Neuronal stem cell (in vitro differentiated cells): ENCODE measurements around the gene EEF1AKMT1.
"Not testable (repeated sequence)": the region's sequence is repeated elsewhere in the genome, so short reads cannot be mapped to it uniquely, and the experiment has no call there.

Source experiments
- DNase-seq: peaks from one replicate; pipeline ENCODE4 v3.0.0-alpha.2; 2013; ENCODE audit warnings: low spot score
- H2AFZ ChIP-seq: one replicate; pipeline ENCODE4 v1.6.1; 2013; ENCODE audit warnings: mild to moderate bottlenecking, low read length, inconsistent platforms
- H2AK5ac ChIP-seq: 2 replicates; pipeline ENCODE4 v1.6.1; 2013; ENCODE audit warnings: low read depth, mild to moderate bottlenecking, inconsistent platforms, low read length, moderate library complexity, mixed read lengths
- H2BK120ac ChIP-seq: 2 replicates; pipeline ENCODE4 v1.6.1; 2013; ENCODE audit warnings: low read depth, mild to moderate bottlenecking, inconsistent platforms, low read length, moderate library complexity, mixed read lengths
- H2BK12ac ChIP-seq: one replicate; pipeline ENCODE4 v1.6.1; 2013; ENCODE audit warnings: low read length, inconsistent platforms
- H2BK15ac ChIP-seq: 2 replicates; pipeline ENCODE4 v1.6.1; 2013; ENCODE audit warnings: mild to moderate bottlenecking, low read length, inconsistent platforms, mixed read lengths
- H2BK5ac ChIP-seq: one replicate; pipeline ENCODE4 v1.6.1; 2013; ENCODE audit warnings: inconsistent platforms, mild to moderate bottlenecking, low read length, moderate library complexity
- H3K14ac ChIP-seq: one replicate; pipeline ENCODE4 v1.6.1; 2013; ENCODE audit warnings: low read length, inconsistent platforms
- H3K18ac ChIP-seq: 2 replicates; pipeline ENCODE4 v1.6.1; 2013; ENCODE audit warnings: low read length, inconsistent platforms
- H3K23ac ChIP-seq: 2 replicates; pipeline ENCODE4 v1.6.1; 2013; ENCODE audit warnings: low read depth, mild to moderate bottlenecking, mixed read lengths, low read length, inconsistent platforms; ENCODE audit not compliant: poor library complexity
- H3K27ac ChIP-seq: replicated peaks from 3 replicates; pipeline ENCODE4 v1.5.1; 2013; ENCODE audit warnings: low read length, inconsistent platforms
- H3K27me3 ChIP-seq, 3 experiments: 2 replicates each; pipeline ENCODE4 v1.6.1; 2013; ENCODE audit warnings: low read length in 3 of 3, mild to moderate bottlenecking in 2 of 3, inconsistent platforms in 1 of 3, low read depth in 1 of 3, mixed read lengths in 1 of 3, moderate library complexity in 1 of 3; ENCODE audit not compliant: control insufficient read depth in 3 of 3, insufficient read depth in 3 of 3
- H3K36me3 ChIP-seq, 2 donors: replicated peaks in 1 of 2; 2 replicates each; pipeline ENCODE4 v1.6.1; 2013; ENCODE audit warnings: low read length in 2 of 2; ENCODE audit not compliant: control insufficient read depth in 2 of 2, insufficient read depth in 2 of 2
- H3K4ac ChIP-seq: 2 replicates; pipeline ENCODE4 v1.6.1; 2013; ENCODE audit warnings: inconsistent platforms, mild to moderate bottlenecking, low read length, moderate library complexity
- H3K4me1 ChIP-seq, 2 donors: 1 replicate in 1 of 2; 2 replicates in 1 of 2; pipeline ENCODE4 v1.6.1; 2013; ENCODE audit warnings: low read length in 2 of 2, low read depth in 1 of 2; ENCODE audit not compliant: control insufficient read depth in 2 of 2, insufficient read depth in 1 of 2
- H3K4me2 ChIP-seq: one replicate; pipeline ENCODE4 v1.6.1; 2013; ENCODE audit warnings: mild to moderate bottlenecking, low read length, inconsistent platforms; ENCODE audit not compliant: insufficient read depth, poor library complexity, severe bottlenecking
- H3K4me3 ChIP-seq, 2 donors: 2 replicates each; pipeline ENCODE4 v1.5.1; 2013; ENCODE audit warnings: low read length in 2 of 2, mild to moderate bottlenecking in 2 of 2, inconsistent platforms in 1 of 2, moderate library complexity in 1 of 2
- H3K79me1 ChIP-seq: one replicate; pipeline ENCODE4 v1.6.1; 2013; ENCODE audit warnings: low read depth, mild to moderate bottlenecking, inconsistent platforms, low read length, moderate library complexity
- H3K9ac ChIP-seq: one replicate; pipeline ENCODE4 v1.6.1; 2013; ENCODE audit warnings: mild to moderate bottlenecking, low read depth, low read length, inconsistent platforms; ENCODE audit not compliant: poor library complexity
- H3K9me3 ChIP-seq, 2 donors: replicated peaks in 1 of 2; 2 replicates each; pipeline versions ENCODE3 to v1.6.1; 2013; ENCODE audit warnings: low read length in 2 of 2, mild to moderate bottlenecking in 2 of 2, inconsistent platforms in 1 of 2, low read depth in 1 of 2, mixed read lengths in 1 of 2, moderate library complexity in 1 of 2; ENCODE audit not compliant: control insufficient read depth in 2 of 2, insufficient read depth in 1 of 2
- H4K8ac ChIP-seq: one replicate; pipeline ENCODE4 v1.6.1; 2013; ENCODE audit warnings: low read depth, mild to moderate bottlenecking, inconsistent platforms, low read length, moderate library complexity
- H4K91ac ChIP-seq: one replicate; pipeline ENCODE4 v1.6.1; 2013; ENCODE audit warnings: low read length, low read depth, mild to moderate bottlenecking, inconsistent platforms; ENCODE audit not compliant: poor library complexity
- WGBS, 2 donors: extraction: QIAGEN DNeasy Blood & Tissue Kit; methylation state at CpG; one replicate each; pipeline ENCODE4 v1.1.7; 2013; ENCODE audit warnings: missing lambda C conversion rate in 2 of 2, mixed read lengths in 1 of 2; ENCODE audit not compliant: insufficient read length in 2 of 2, insufficient replicate concordance in 1 of 2; ENCODE audit errors: extremely low coverage in 2 of 2; 5-methylcytosine and 5-hydroxymethylcytosine counted together

Gene EEF1AKMT1

GRCh38 chr13:20760872-20761271 lies 12.9 kb downstream of the EEF1AKMT1 start:
- no peaks in the 10 kb centered on the region for H3K4me1 ChIP-seq
- DNase-seq = no peak
- H2BK12ac ChIP-seq = no peak overlapping the region
- no peak overlapping the region for H3K4me3 ChIP-seq
- H2AK5ac ChIP-seq = no peak overlapping the region
- no peak overlapping the region for H3K27ac ChIP-seq
- H4K91ac ChIP-seq = no peak overlapping the region
- H4K8ac ChIP-seq = no peak overlapping the region
- no peak overlapping the region for H3K18ac ChIP-seq
- H3K4ac ChIP-seq = no peak overlapping the region
- H3K14ac ChIP-seq = no peak overlapping the region
- no peak overlapping the region for H3K4me2 ChIP-seq
- peaks cover 4 to 5% of the 10 kb centered on the region in 2 donors for H3K9me3 ChIP-seq
- no peak overlapping the region for H2BK15ac ChIP-seq
- no peak overlapping the region for H3K23ac ChIP-seq
- WGBS, 2 donors = no CpG with 5 or more reads among the region's 3 CpGs
- H2BK5ac ChIP-seq = no peak overlapping the region
- no peak overlapping the region for H3K9ac ChIP-seq
- no peak overlapping the region for H2BK120ac ChIP-seq
- peaks cover 0 to 4% of the 10 kb centered on the region in 2 donors for H3K36me3 ChIP-seq
- no peaks in the 10 kb centered on the region for H3K79me1 ChIP-seq
- H3K27me3 ChIP-seq = no peaks in the 10 kb centered on the region
- no peak overlapping the region for H2AFZ ChIP-seq

GRCh38 chr13:20754009-20754408 lies 19.8 kb downstream of the EEF1AKMT1 start:
- no peak overlapping the region for H2BK120ac ChIP-seq
- no peak overlapping the region for H4K91ac ChIP-seq
- H3K4ac ChIP-seq = no peak overlapping the region
- H2AFZ ChIP-seq = no peak overlapping the region
- H3K9ac ChIP-seq = no peak overlapping the region
- no peaks in the 10 kb centered on the region for H3K79me1 ChIP-seq
- H3K14ac ChIP-seq = no peak overlapping the region
- H3K9me3 ChIP-seq = peaks cover 14 to 27% of the 10 kb centered on the region in 2 donors
- DNase-seq = no peak
- H2BK5ac ChIP-seq = no peak overlapping the region
- H3K36me3 ChIP-seq = peaks cover 4% of the 10 kb centered on the region in 2 donors
- H3K18ac ChIP-seq = no peak overlapping the region
- H4K8ac ChIP-seq = no peak overlapping the region
- no peak overlapping the region for H3K4me3 ChIP-seq
- H3K27ac ChIP-seq = no peak overlapping the region
- H3K27me3 ChIP-seq = no peaks in the 10 kb centered on the region
- H3K4me1 ChIP-seq = no peaks in the 10 kb centered on the region
- H3K23ac ChIP-seq = no peak overlapping the region
- no peak overlapping the region for H3K4me2 ChIP-seq
- no peak overlapping the region for H2BK15ac ChIP-seq
- H2BK12ac ChIP-seq = no peak overlapping the region
- H2AK5ac ChIP-seq = no peak overlapping the region

- WGBS, 2 donors = no CpG with 5 or more reads among the region's 1 CpG
- no peak overlapping the region for H2BK12ac ChIP-seq
Observed at GRCh38 chr13:20749377-20749776, 24.4 kb downstream of the EEF1AKMT1 start.

DNA sequence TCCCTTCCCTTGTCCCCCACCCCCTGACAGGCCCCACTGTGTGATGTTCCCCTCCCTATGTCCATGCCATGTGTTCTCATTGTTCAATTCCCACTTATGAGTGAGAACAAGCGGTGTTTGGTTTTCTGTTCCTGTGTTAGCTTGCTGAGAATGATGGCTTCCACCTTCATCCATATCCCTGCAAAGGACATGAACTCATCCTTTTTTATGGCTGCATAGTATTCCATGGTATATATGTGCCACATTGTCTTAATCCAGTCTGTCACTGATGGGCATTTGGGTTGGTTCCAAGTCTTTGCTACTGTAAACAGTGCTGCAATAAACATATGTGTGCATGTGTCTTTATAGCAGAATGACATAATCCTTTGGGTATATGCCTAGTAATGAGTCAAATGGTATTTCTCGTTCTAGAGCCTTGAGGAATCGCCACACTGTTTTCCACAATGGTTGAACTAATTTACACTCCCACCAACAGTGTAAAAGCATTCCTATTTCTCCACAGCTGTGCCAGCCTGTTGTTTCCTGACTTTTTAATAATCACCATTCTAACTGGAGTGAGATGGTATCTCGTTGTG lies 29.8 kb downstream of the EEF1AKMT1 start:
- not testable (repeated sequence) for H3K4ac ChIP-seq, H3K36me3 ChIP-seq, H3K23ac ChIP-seq, H3K9ac ChIP-seq, H3K14ac ChIP-seq, H3K4me2 ChIP-seq, H2AFZ ChIP-seq, H3K27me3 ChIP-seq, H2BK120ac ChIP-seq, H3K4me3 ChIP-seq, H3K18ac ChIP-seq, H3K4me1 ChIP-seq, H3K27ac ChIP-seq, H2BK5ac ChIP-seq, H2AK5ac ChIP-seq, H4K8ac ChIP-seq, H3K79me1 ChIP-seq, H2BK12ac ChIP-seq, DNase-seq, H2BK15ac ChIP-seq, H4K91ac ChIP-seq
- WGBS, 2 donors = no CpG with 5 or more reads among the region's 4 CpGs
- peaks cover 3 to 10% of the 10 kb centered on the region in 2 donors for H3K9me3 ChIP-seq

More at GRCh38 chr13:20749377-20749776, 24.4 kb downstream of the EEF1AKMT1 start:
- Histone ChIP-seq H3K9ac (no peak overlapping the region), H3K27me3 (no peaks in the 10 kb centered on the region), H3K14ac (no peak overlapping the region), H3K4ac (no peak overlapping the region), H2BK120ac (no peak overlapping the region), H2AFZ (no peak overlapping the region), H3K79me1 (no peaks in the 10 kb centered on the region), H4K8ac (no peak overlapping the region), H3K36me3 (peaks cover 2 to 4% of the 10 kb centered on the region in 2 donors), H2BK5ac (no peak overlapping the region), H3K18ac (no peak overlapping the region), H3K4me2 (no peak overlapping the region), H3K27ac (no peak overlapping the region), H3K9me3 (peaks cover 6 to 14% of the 10 kb centered on the region in 2 donors), H3K4me3 (no peak overlapping the region), H2AK5ac (no peak overlapping the region), H4K91ac (no peak overlapping the region), H3K4me1 (no peaks in the 10 kb centered on the region), H2BK15ac (no peak overlapping the region), H3K23ac (no peak overlapping the region)
- DNase-seq = no peak
